Suppressor macrophage treated with lipopolysaccharide for 4 hours (primary cell): ENCODE measurements around the gene UROC1.

Experiments
- DNase-seq: peaks from one replicate; pipeline ENCODE4 v3.0.0-alpha.2; 2020

The UROC1 gene

GRCh38 chr3:126530171-126531050 is 12.8 kb upstream of the UROC1 start:
- DNase-seq = peak; percentile 36

- DNase-seq = peak; percentile 9
These were observed 12.1 kb upstream of the UROC1 start for GRCh38 chr3:126529585-126530170.

- peak; percentile 10 for DNase-seq
These were observed 11.4 kb upstream of the UROC1 start for GRCh38 chr3:126528800-126529541.

GRCh38 chr3:126528419-126528799 is 10.8 kb upstream of the UROC1 start:
- DNase-seq = no peak

- DNase-seq = no peak
These were observed 10.1 kb upstream of the UROC1 start for GRCh38 chr3:126527455-126528211.

GRCh38 chr3:126527006-126527405 is 9.4 kb upstream of the UROC1 start:
- no peak for DNase-seq

- no peak for DNase-seq
These were observed 9.1 kb upstream of the UROC1 start for GRCh38 chr3:126526668-126527005.

- no peak for DNase-seq
These were observed 8.5 kb upstream of the UROC1 start for GRCh38 chr3:126525853-126526667.

- DNase-seq = no peak
These were observed 7.7 kb upstream of the UROC1 start for GRCh38 chr3:126525091-126525852.

- DNase-seq = peak; percentile 23
These were observed 6.9 kb upstream of the UROC1 start for GRCh38 chr3:126524429-126524988.

GRCh38 chr3:126523745-126524428 is 6.3 kb upstream of the UROC1 start, which contains the start of gene CHST13:
Gene CHST13 (plus strand): TSS chr3:126524155. CDS start chr3:126524333, 178 bp downstream.
- DNase-seq = peak; percentile 70

- DNase-seq = peak; percentile 71
These were observed 4.8 kb upstream of the UROC1 start for GRCh38 chr3:126522363-126522788.

- no peak for DNase-seq
These were observed 3.7 kb upstream of the UROC1 start for GRCh38 chr3:126521122-126521891.

GRCh38 chr3:126519506-126520455 is 2.2 kb upstream of the UROC1 start:
- no peak for DNase-seq

- no peak for DNase-seq
These were observed 1.2 kb upstream of the UROC1 start for GRCh38 chr3:126518779-126519177.

GRCh38 chr3:126517986-126518778 is 609 bp upstream of the UROC1 start:
- DNase-seq = no peak

- DNase-seq = no peak
These were observed 660 bp downstream of the UROC1 start for GRCh38 chr3:126516936-126517290.
